A549 (cell line): ENCODE data around the gene MYF5. TPM values are rescaled to one million over a fixed set of nuclear protein-coding genes. Genes with fewer than 3 reads are reported as not detected.

Experiments
- ATAC-seq, 2 experiments: fragments of 200-7000 bp in 1 of 2; fragments of >200 bp in 1 of 2; cut with Nextera tagmentation in 1 of 2; cut with Tn5 transposase in 1 of 2; 3 replicates each; pipeline versions ENCODE4 v1.8.0 to v1.9.1; 2018 to 2020; ENCODE audit warnings: mild to moderate bottlenecking in 1 of 2, moderate library complexity in 1 of 2
- CTCF ChIA-PET: fragments of 300-600 bp; sonication (Branson Sonifier 250); formaldehyde crosslinking; extraction: SDS; loops from one replicate; lab custom pipeline; 2021; ENCODE audit warnings: antibody characterized with exemption, inconsistent platforms; lab: Yijun Ruan, JAX
- POLR2A ChIA-PET: fragments of 350-600 bp; formaldehyde crosslinking; extraction: SDS; loops from one replicate; lab custom pipeline; 2021; ENCODE audit warnings: antibody characterized with exemption, inconsistent platforms; lab: Yijun Ruan, JAX
- DNase-seq, 2 experiments: peaks; one replicate each; pipeline versions ENCODE4 v3.0.0 to v3.0.0-alpha.2; 2011 to 2016; ENCODE audit warnings: low read depth in 1 of 2, low spot score in 1 of 2
- FAIRE-seq: peaks from 2 replicates; lab custom pipeline; 2011; peaks lifted over from hg19 to GRCh38; lab: Jason Lieb, UNC
- H3K27ac ChIP-seq, 2 experiments: fragments of >200 bp; sonication (Bioruptor Twin); formaldehyde crosslinking; 3 replicates each; pipeline ENCODE4 v1.5.1; 2016 to 2017
- H3K4me1 ChIP-seq: fragments of >200 bp; sonication (Bioruptor Twin); formaldehyde crosslinking; 3 replicates; pipeline ENCODE4 v1.6.1; 2016
- H3K4me2 ChIP-seq: fragments of >200 bp; sonication (Bioruptor Twin); formaldehyde crosslinking; 3 replicates; pipeline ENCODE4 v1.6.1; 2016
- H3K4me3 ChIP-seq: fragments of >200 bp; sonication (Bioruptor Twin); formaldehyde crosslinking; 3 replicates; pipeline ENCODE4 v1.5.1; 2016
- H3K9me3 ChIP-seq: fragments of >200 bp; sonication (Bioruptor Twin); formaldehyde crosslinking; 3 replicates; pipeline ENCODE4 v1.6.1; 2016
- BCL3 ChIP-seq: fragments of >200 bp; sonication (Bioruptor Twin); formaldehyde crosslinking; IDR thresholded peaks from 3 replicates; pipeline ENCODE4 v1.6.1; 2016
- BHLHE40 ChIP-seq: IDR thresholded peaks from 2 replicates; pipeline ENCODE4 v1.6.1; 2012; ENCODE audit warnings: low read depth, low read length, inconsistent platforms
- CBX2 ChIP-seq: fragments of 200-600 bp; sonication (generic); IDR thresholded peaks from 2 replicates; pipeline ENCODE4 v1.6.1; 2016; ENCODE audit warnings: low read depth, mild to moderate bottlenecking, borderline replicate concordance
- CHD4 ChIP-seq: fragments of 200-600 bp; sonication (generic); IDR thresholded peaks from 2 replicates; pipeline ENCODE4 v1.6.1; 2016; ENCODE audit warnings: antibody characterized with exemption, mild to moderate bottlenecking, borderline replicate concordance
- EHF ChIP-seq: fragments of 250-450 bp; sonication (Bioruptor Pico); IDR thresholded peaks from 2 replicates; pipeline ENCODE4 v1.5.0; 2020; ENCODE audit warnings: mild to moderate bottlenecking
- ESRRA ChIP-seq: fragments of 150-350 bp; IDR thresholded peaks from 2 replicates; pipeline ENCODE4 v1.6.1; 2014; ENCODE audit warnings: mild to moderate bottlenecking, low read length, borderline replicate concordance
- FOSL2 ChIP-seq, 2 experiments: fragments of 450-650 bp in 1 of 2; fragments of >200 bp in 1 of 2; sonication (Bioruptor Twin) in 1 of 2; formaldehyde crosslinking; IDR thresholded peaks; 2 replicates each; pipeline versions ENCODE4 v1.5.0 to v1.6.1; 2016 to 2020; ENCODE audit warnings: mild to moderate bottlenecking in 1 of 2, moderate library complexity in 1 of 2
- FOXS1 ChIP-seq: fragments of 250-450 bp; sonication (Bioruptor Pico); IDR thresholded peaks from 2 replicates; pipeline ENCODE4 v1.5.0; 2020; ENCODE audit warnings: mild to moderate bottlenecking, moderate library complexity
- GATA3 ChIP-seq: IDR thresholded peaks from 2 replicates; pipeline ENCODE4 v1.6.1; 2012; ENCODE audit warnings: borderline replicate concordance
- HDAC2 ChIP-seq: fragments of 200-600 bp; sonication (generic); IDR thresholded peaks from 2 replicates; pipeline ENCODE4 v1.6.1; 2016
- HOXA7 ChIP-seq: fragments of 250-450 bp; sonication (Bioruptor Pico); IDR thresholded peaks from 2 replicates; pipeline ENCODE4 v1.5.0; 2020; ENCODE audit warnings: mild to moderate bottlenecking, moderate library complexity
- HOXB13 ChIP-seq: fragments of 250-450 bp; sonication (Bioruptor Pico); IDR thresholded peaks from 2 replicates; pipeline ENCODE4 v1.5.0; 2020; ENCODE audit warnings: low read depth, mild to moderate bottlenecking, moderate library complexity
- HOXB5 ChIP-seq: fragments of 250-450 bp; sonication (Bioruptor Pico); IDR thresholded peaks from 2 replicates; pipeline ENCODE4 v1.5.0; 2020; ENCODE audit warnings: mild to moderate bottlenecking, moderate library complexity
- KDM5A ChIP-seq: fragments of 200-600 bp; sonication (generic); IDR thresholded peaks from 2 replicates; pipeline ENCODE4 v1.6.1; 2016; ENCODE audit warnings: antibody characterized with exemption, mild to moderate bottlenecking
- MYC ChIP-seq: IDR thresholded peaks from 2 replicates; pipeline ENCODE4 v1.6.1; 2012; ENCODE audit warnings: mild to moderate bottlenecking, inconsistent platforms, low read length, improper control_type of control experiment, borderline replicate concordance
- NR3C1 ChIP-seq: fragments of >200 bp; sonication (Bioruptor Twin); formaldehyde crosslinking; IDR thresholded peaks from 3 replicates; pipeline ENCODE4 v1.6.1; 2017
- PBX3 ChIP-seq: IDR thresholded peaks from 2 replicates; pipeline ENCODE4 v1.6.1; 2012
- PHF8 ChIP-seq: fragments of 200-600 bp; sonication (generic); IDR thresholded peaks from 2 replicates; pipeline ENCODE4 v1.6.1; 2016; ENCODE audit warnings: low read depth, mild to moderate bottlenecking, antibody characterized with exemption, moderate library complexity, borderline replicate concordance
- RARB ChIP-seq: fragments of 250-450 bp; sonication (Bioruptor Pico); IDR thresholded peaks from 2 replicates; pipeline ENCODE4 v1.8.0; 2021; ENCODE audit warnings: mild to moderate bottlenecking, moderate library complexity
- RCOR1 ChIP-seq: fragments of 150-350 bp; IDR thresholded peaks from 2 replicates; pipeline ENCODE4 v1.6.1; 2014; ENCODE audit warnings: antibody characterized with exemption, low read length, low read depth
- REST ChIP-seq: fragments of 200-600 bp; sonication (generic); IDR thresholded peaks from 2 replicates; pipeline ENCODE4 v1.6.1; 2016; ENCODE audit warnings: antibody characterized with exemption, mild to moderate bottlenecking, moderate library complexity
- RFX5 ChIP-seq: fragments of 450-650 bp; IDR thresholded peaks from 2 replicates; pipeline ENCODE4 v1.7.1; 2014; ENCODE audit warnings: antibody characterized with exemption, mild to moderate bottlenecking, moderate library complexity
- RNF2 ChIP-seq: fragments of 200-600 bp; sonication (generic); IDR thresholded peaks from 2 replicates; pipeline ENCODE4 v1.6.1; 2016; ENCODE audit warnings: low read depth, mild to moderate bottlenecking, antibody characterized with exemption, moderate library complexity, borderline replicate concordance
- TFCP2L1 ChIP-seq: fragments of 250-450 bp; sonication (Bioruptor Pico); IDR thresholded peaks from 2 replicates; pipeline ENCODE4 v1.5.0; 2021; ENCODE audit warnings: mild to moderate bottlenecking
- TP53 ChIP-seq: fragments of 250-450 bp; sonication (Bioruptor Pico); IDR thresholded peaks from 2 replicates; pipeline ENCODE4 v1.5.0; 2021; ENCODE audit warnings: mild to moderate bottlenecking, moderate library complexity
- ZC3H11A ChIP-seq: fragments of 450-650 bp; IDR thresholded peaks from 2 replicates; pipeline ENCODE4 v1.6.1; 2014; ENCODE audit warnings: antibody characterized with exemption, mild to moderate bottlenecking
- WGBS: methylation state at CpG from one replicate; pipeline ENCODE4 v1.1.6; 2017; ENCODE audit errors: missing lambda C conversion rate; 5-methylcytosine and 5-hydroxymethylcytosine counted together
- polyA plus RNA-seq, 4 experiments: library from polyadenylated mRNA; depleted of rRNA in 3 of 4; stranded (reverse); fragments of >200 nt; fragmentation: RNase III in 1 of 4; extraction: RNeasy Plus Mini Kit Qiagen cat#74134 plus additional on column Dnase treatment in 1 of 4; gene quantifications; 2 replicates in 3 of 4; 3 replicates in 1 of 4; pipeline ENCODE4 v1.2.3, GENCODE V29; 2011 to 2017

MYF5 gene
- polyA plus RNA-seq, 2 of the 4 experiments (the other 2 are of a cell fraction) = not detected

GRCh38 chr12:80749456-80749855 lies 32.7 kb downstream of the MYF5 start:
- no peak overlapping the region for H3K4me2 ChIP-seq
- no peaks in the 10 kb centered on the region for H3K9me3 ChIP-seq
- no peak overlapping the region for H3K4me3 ChIP-seq
- H3K4me1 ChIP-seq = no peaks in the 10 kb centered on the region
- CTCF ChIA-PET = no interaction called here
- ATAC-seq (no peak), FAIRE-seq (no peak), DNase-seq (no peak)
- H3K27ac ChIP-seq = no peak overlapping the region
- WGBS = 21% methylated on average over 2 of the region's 2 CpGs
- TF ChIP-seq CBX2 (no peak), KDM5A (no peak), MYC (no peak), HOXB13 (no peak), PHF8 (no peak), TFCP2L1 (no peak), REST (no peak), RCOR1 (no peak), CHD4 (no peak), RFX5 (no peak), FOXS1 (CRISPR knock-in tag) (no peak), ZC3H11A (no peak), GATA3 (no peak)
- POLR2A ChIA-PET = no interaction called here

GRCh38 chr12:80752464-80752863 lies 35.8 kb downstream of the MYF5 start:
- H3K27ac ChIP-seq = no peak overlapping the region
- ChIA-PET POLR2A (no interaction called here), CTCF (no interaction called here)
- no peak for DNase-seq
- no peak overlapping the region for H3K4me2 ChIP-seq
- no peaks in the 10 kb centered on the region for H3K9me3 ChIP-seq
- no peaks in the 10 kb centered on the region for H3K4me1 ChIP-seq
- H3K4me3 ChIP-seq = no peak overlapping the region
- TF ChIP-seq RARB (CRISPR knock-in tag) (no peak), HOXA7 (no peak), HOXB5 (no peak), FOSL2 (IDR thresholded peaks at IDR 0.05) (no peak), FOSL2 (CRISPR knock-in tag; IDR thresholded peaks at IDR 0.05) (no peak), EHF (CRISPR knock-in tag) (no peak), ESRRA (no peak), CBX2 (no peak), PBX3 (no peak), MYC (no peak), BCL3 (no peak), RNF2 (no peak), FOXS1 (CRISPR knock-in tag) (no peak), NR3C1 (no peak), HDAC2 (no peak), PHF8 (no peak), BHLHE40 (no peak), TP53 (no peak)
- no peak for FAIRE-seq
- no peak for ATAC-seq
